HepG2 (cell line): ENCODE measurements around the gene SGSH. TPM values are rescaled to one million over a fixed set of nuclear protein-coding genes. Genes with fewer than 3 reads are reported as not detected.

ENCODE experiments used
- HNRNPH1 ChIP-seq: fragments of 200-400 bp; formaldehyde crosslinking; optimal IDR thresholded peaks from 2 replicates; pipeline ENCODE3; 2017; ENCODE audit warnings: mild to moderate bottlenecking, low read depth, low read length
- HOXA5 ChIP-seq: sonication (generic); formaldehyde crosslinking; IDR thresholded peaks from 2 replicates; pipeline ENCODE4 v1.4.0; 2020; ENCODE audit warnings: missing genetic modification reagents
- KDM1A ChIP-seq: IDR thresholded peaks from 2 replicates; pipeline ENCODE4 v1.6.1; 2016; ENCODE audit warnings: missing compliant biosample characterization
- KLF6 ChIP-seq: IDR thresholded peaks from 2 replicates; pipeline ENCODE4 v1.8.0; 2016; ENCODE audit warnings: missing biosample characterization, missing genetic modification reagents
- NFKB2 ChIP-seq: sonication (generic); formaldehyde crosslinking; IDR thresholded peaks from 2 replicates; pipeline ENCODE4 v1.4.0; 2020; ENCODE audit warnings: missing genetic modification reagents, borderline replicate concordance
- POLR2G ChIP-seq: fragments of 200-400 bp; formaldehyde crosslinking; IDR thresholded peaks from 2 replicates; pipeline ENCODE4 v1.6.1; 2018; ENCODE audit warnings: mild to moderate bottlenecking, low read depth, low read length, moderate library complexity
- SP140L ChIP-seq: sonication (generic); formaldehyde crosslinking; IDR thresholded peaks from 2 replicates; pipeline ENCODE4 v1.4.0; 2020; ENCODE audit warnings: missing genetic modification reagents, borderline replicate concordance
- YEATS2 ChIP-seq: sonication (generic); formaldehyde crosslinking; IDR thresholded peaks from 2 replicates; pipeline ENCODE4 v1.4.0; 2020; ENCODE audit warnings: missing genetic modification reagents, borderline replicate concordance
- ZNF10 ChIP-seq: sonication (generic); formaldehyde crosslinking; IDR thresholded peaks from 2 replicates; pipeline ENCODE4 v1.4.0; 2020; ENCODE audit warnings: mild to moderate bottlenecking, low read depth, missing genetic modification reagents, borderline replicate concordance
- ZNF138 ChIP-seq: sonication (generic); formaldehyde crosslinking; IDR thresholded peaks from 2 replicates; pipeline ENCODE4 v1.5.0; 2020; ENCODE audit warnings: mild to moderate bottlenecking, low read depth, missing genetic modification reagents
- ZNF333 ChIP-seq: sonication (generic); formaldehyde crosslinking; IDR thresholded peaks from 2 replicates; pipeline ENCODE4 v1.4.0; 2020; ENCODE audit warnings: mild to moderate bottlenecking, missing genetic modification reagents, borderline replicate concordance
- ZNF891 ChIP-seq: sonication (generic); formaldehyde crosslinking; IDR thresholded peaks from 2 replicates; pipeline ENCODE4 v1.5.0; 2020; ENCODE audit warnings: mild to moderate bottlenecking, missing genetic modification reagents
- ZSCAN22 ChIP-seq: sonication (generic); formaldehyde crosslinking; IDR thresholded peaks from 2 replicates; pipeline ENCODE4 v1.4.0; 2020; ENCODE audit warnings: mild to moderate bottlenecking, missing genetic modification reagents
- polyA plus RNA-seq, 8 experiments: library from polyadenylated mRNA; depleted of rRNA in 3 of 8; stranded (reverse) in 7 of 8; unstranded in 1 of 8; fragments of >200 nt; fragmentation: Illumina TruSeq in 4 of 8; extraction: Trizol in 4 of 8; gene quantifications; 2 replicates each; pipeline versions ENCODE4 v1.2.1 to v1.2.3, GENCODE V29; 2011 to 2016; ENCODE audit warnings: low read depth in 4 of 8, missing spikeins in 1 of 8, mixed read lengths in 1 of 8; ENCODE audit not compliant: insufficient read depth in 1 of 8
- total RNA-seq, 5 experiments: library from RNA; depleted of rRNA; stranded (reverse); fragments of >200 nt; fragmentation: Illumina TruSeq; extraction: Trizol; gene quantifications; 2 replicates each; pipeline ENCODE4 v1.2.3, GENCODE V29; 2016; ENCODE audit warnings: low read depth in 1 of 5
- TF ChIP-seq, protein P1 (sequence below): sonication (generic); formaldehyde crosslinking; IDR thresholded peaks from 2 replicates; pipeline ENCODE4 v1.4.0; 2020; ENCODE audit warnings: missing genetic modification reagents, mild to moderate bottlenecking, borderline replicate concordance
- TF ChIP-seq, protein P2 (sequence below): IDR thresholded peaks from 2 replicates; pipeline ENCODE4 v1.6.1; 2012; ENCODE audit warnings: low read length, improper control_type of control experiment
- TF ChIP-seq, protein P3 (sequence below): sonication (generic); formaldehyde crosslinking; IDR thresholded peaks from 2 replicates; pipeline ENCODE4 v1.4.0; 2020; ENCODE audit warnings: missing genetic modification reagents, low read depth, mild to moderate bottlenecking, borderline replicate concordance
- TF ChIP-seq, protein P4 (sequence below): IDR thresholded peaks from 2 replicates; pipeline ENCODE4 v1.6.1; 2016; ENCODE audit warnings: missing compliant biosample characterization, missing genetic modification reagents, borderline replicate concordance
- TF ChIP-seq, protein P5 (sequence below): sonication (generic); formaldehyde crosslinking; IDR thresholded peaks from 2 replicates; pipeline ENCODE4 v1.8.1; 2023; ENCODE audit warnings: mild to moderate bottlenecking, missing genetic modification reagents
- TF ChIP-seq, protein P6 (sequence below): sonication (generic); formaldehyde crosslinking; IDR thresholded peaks from 2 replicates; pipeline ENCODE4 v1.8.1; 2023; ENCODE audit warnings: missing genetic modification reagents, mild to moderate bottlenecking, borderline replicate concordance

The SGSH gene
- total and polyA plus RNA-seq, 2 of the 13 experiments (the other 11 are each of a cell fraction or from before 2014, with no cell fraction given): 12.2 to 17.6 TPM

DNA sequence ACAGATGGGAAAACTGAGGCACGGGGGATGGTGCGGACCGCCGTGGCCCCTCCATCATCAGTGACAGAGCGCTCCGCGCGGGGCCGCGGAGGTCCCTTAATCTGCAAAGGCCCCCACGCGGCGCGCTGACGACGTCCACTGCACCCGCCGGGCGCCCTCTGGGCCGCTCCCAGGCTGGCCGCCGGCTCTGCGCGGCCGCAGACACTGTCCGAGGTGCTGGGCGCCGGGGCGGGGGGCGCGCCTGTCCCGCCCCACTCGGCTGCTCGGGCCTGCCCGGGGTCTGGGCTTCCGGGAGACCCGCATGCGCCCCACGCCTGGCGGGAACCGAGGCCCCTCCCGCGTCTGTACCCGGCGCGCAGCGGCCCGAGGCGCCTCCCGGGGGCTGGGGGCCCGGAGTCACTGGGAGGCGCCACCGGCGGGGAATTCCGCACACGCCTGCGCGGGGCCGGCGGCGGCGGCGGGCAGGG lies 40.0 kb upstream of the SGSH start (continued):
- TF ChIP-seq SP140L (CRISPR knock-in tag) (no peak), HNRNPH1 (no peak), KLF6 (no peak), POLR2G (peak; percentile 53), ZSCAN22 (CRISPR knock-in tag) (0 out of 2 replicates have a peak, but pooled peaks have one; percentile 33), NFKB2 (CRISPR knock-in tag) (no peak; the same call in 1 of the 2 replicates), ZNF333 (no peak), HOXA5 (CRISPR knock-in tag) (no peak), ZNF891 (CRISPR knock-in tag) (no peak; the same call in 1 of the 2 replicates), ZNF10 (CRISPR knock-in tag) (no peak), ZNF138 (peak; percentile 71), KDM1A (CRISPR knock-in tag) (no peak), YEATS2 (no peak; the same call in 1 of the 2 replicates)
- TF ChIP-seq, protein P1, sequence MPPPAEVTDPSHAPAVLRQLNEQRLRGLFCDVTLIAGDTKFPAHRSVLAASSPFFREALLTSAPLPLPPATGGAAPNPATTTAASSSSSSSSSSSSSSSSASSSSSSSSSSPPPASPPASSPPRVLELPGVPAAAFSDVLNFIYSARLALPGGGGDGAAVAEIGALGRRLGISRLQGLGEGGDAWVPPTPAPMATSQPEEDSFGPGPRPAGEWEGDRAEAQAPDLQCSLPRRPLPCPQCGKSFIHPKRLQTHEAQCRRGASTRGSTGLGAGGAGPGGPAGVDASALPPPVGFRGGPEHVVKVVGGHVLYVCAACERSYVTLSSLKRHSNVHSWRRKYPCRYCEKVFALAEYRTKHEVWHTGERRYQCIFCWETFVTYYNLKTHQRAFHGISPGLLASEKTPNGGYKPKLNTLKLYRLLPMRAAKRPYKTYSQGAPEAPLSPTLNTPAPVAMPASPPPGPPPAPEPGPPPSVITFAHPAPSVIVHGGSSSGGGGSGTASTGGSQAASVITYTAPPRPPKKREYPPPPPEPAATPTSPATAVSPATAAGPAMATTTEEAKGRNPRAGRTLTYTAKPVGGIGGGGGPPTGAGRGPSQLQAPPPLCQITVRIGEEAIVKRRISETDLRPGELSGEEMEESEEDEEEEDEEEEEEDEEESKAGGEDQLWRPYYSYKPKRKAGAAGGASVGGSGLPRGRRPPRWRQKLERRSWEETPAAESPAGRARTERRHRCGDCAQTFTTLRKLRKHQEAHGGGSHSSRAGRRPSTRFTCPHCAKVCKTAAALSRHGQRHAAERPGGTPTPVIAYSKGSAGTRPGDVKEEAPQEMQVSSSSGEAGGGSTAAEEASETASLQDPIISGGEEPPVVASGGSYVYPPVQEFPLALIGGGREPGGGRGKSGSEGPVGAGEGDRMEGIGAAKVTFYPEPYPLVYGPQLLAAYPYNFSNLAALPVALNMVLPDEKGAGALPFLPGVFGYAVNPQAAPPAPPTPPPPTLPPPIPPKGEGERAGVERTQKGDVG (CRISPR knock-in tag): no peak
- TF ChIP-seq, protein P2, sequence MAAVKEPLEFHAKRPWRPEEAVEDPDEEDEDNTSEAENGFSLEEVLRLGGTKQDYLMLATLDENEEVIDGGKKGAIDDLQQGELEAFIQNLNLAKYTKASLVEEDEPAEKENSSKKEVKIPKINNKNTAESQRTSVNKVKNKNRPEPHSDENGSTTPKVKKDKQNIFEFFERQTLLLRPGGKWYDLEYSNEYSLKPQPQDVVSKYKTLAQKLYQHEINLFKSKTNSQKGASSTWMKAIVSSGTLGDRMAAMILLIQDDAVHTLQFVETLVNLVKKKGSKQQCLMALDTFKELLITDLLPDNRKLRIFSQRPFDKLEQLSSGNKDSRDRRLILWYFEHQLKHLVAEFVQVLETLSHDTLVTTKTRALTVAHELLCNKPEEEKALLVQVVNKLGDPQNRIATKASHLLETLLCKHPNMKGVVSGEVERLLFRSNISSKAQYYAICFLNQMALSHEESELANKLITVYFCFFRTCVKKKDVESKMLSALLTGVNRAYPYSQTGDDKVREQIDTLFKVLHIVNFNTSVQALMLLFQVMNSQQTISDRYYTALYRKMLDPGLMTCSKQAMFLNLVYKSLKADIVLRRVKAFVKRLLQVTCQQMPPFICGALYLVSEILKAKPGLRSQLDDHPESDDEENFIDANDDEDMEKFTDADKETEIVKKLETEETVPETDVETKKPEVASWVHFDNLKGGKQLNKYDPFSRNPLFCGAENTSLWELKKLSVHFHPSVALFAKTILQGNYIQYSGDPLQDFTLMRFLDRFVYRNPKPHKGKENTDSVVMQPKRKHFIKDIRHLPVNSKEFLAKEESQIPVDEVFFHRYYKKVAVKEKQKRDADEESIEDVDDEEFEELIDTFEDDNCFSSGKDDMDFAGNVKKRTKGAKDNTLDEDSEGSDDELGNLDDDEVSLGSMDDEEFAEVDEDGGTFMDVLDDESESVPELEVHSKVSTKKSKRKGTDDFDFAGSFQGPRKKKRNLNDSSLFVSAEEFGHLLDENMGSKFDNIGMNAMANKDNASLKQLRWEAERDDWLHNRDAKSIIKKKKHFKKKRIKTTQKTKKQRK: no peak
- TF ChIP-seq, protein P3, sequence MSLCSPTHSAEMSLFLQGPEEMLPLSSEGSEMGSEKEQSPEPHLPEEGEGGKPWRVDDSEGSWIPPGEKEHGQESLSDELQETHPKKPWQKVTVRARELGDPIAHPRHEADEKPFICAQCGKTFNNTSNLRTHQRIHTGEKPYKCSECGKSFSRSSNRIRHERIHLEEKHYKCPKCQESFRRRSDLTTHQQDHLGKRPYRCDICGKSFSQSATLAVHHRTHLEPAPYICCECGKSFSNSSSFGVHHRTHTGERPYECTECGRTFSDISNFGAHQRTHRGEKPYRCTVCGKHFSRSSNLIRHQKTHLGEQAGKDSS (CRISPR knock-in tag): peak; percentile 37; the same call in 1 of the 2 replicates
- TF ChIP-seq, protein P4, sequence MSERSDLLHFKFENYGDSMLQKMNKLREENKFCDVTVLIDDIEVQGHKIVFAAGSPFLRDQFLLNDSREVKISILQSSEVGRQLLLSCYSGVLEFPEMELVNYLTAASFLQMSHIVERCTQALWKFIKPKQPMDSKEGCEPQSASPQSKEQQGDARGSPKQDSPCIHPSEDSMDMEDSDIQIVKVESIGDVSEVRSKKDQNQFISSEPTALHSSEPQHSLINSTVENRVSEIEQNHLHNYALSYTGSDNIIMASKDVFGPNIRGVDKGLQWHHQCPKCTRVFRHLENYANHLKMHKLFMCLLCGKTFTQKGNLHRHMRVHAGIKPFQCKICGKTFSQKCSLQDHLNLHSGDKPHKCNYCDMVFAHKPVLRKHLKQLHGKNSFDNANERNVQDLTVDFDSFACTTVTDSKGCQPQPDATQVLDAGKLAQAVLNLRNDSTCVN: no peak
- TF ChIP-seq, protein P5, sequence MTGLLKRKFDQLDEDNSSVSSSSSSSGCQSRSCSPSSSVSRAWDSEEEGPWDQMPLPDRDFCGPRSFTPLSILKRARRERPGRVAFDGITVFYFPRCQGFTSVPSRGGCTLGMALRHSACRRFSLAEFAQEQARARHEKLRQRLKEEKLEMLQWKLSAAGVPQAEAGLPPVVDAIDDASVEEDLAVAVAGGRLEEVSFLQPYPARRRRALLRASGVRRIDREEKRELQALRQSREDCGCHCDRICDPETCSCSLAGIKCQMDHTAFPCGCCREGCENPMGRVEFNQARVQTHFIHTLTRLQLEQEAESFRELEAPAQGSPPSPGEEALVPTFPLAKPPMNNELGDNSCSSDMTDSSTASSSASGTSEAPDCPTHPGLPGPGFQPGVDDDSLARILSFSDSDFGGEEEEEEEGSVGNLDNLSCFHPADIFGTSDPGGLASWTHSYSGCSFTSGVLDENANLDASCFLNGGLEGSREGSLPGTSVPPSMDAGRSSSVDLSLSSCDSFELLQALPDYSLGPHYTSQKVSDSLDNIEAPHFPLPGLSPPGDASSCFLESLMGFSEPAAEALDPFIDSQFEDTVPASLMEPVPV (CRISPR knock-in tag): no peak
- TF ChIP-seq, protein P6, sequence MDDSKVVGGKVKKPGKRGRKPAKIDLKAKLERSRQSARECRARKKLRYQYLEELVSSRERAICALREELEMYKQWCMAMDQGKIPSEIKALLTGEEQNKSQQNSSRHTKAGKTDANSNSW (CRISPR knock-in tag): no peak
